Tibial nerve (tissue), 3 donors: ENCODE data around the gene ANAPC4.

Experiments used
- CTCF ChIP-seq, 5 experiments: fragments of 200-600 bp in 3 of 5; fragments of 450-650 bp in 2 of 5; sonication (generic) in 3 of 5; IDR thresholded peaks; one replicate each; pipeline ENCODE4 v1.5.1; 2016 to 2019; ENCODE audit warnings: antibody characterized with exemption in 5 of 5, mild to moderate bottlenecking in 3 of 5, moderate library complexity in 2 of 5
- POLR2A ChIP-seq, 2 donors: fragments of 450-650 bp; IDR thresholded peaks; one replicate each; pipeline ENCODE4 v1.6.1; 2017; ENCODE audit warnings: antibody characterized with exemption in 2 of 2, mild to moderate bottlenecking in 2 of 2, moderate library complexity in 2 of 2

GRCh38 chr4:25467843-25468242 lies 90.8 kb downstream of the ANAPC4 start:
- no peak for TF ChIP-seq CTCF (IDR thresholded peaks at IDR 0.05)
- TF ChIP-seq POLR2A (IDR thresholded peaks at IDR 0.05), result no peak
